ENCODE results near the gene CEP78.

Gene CEP78

DNA sequence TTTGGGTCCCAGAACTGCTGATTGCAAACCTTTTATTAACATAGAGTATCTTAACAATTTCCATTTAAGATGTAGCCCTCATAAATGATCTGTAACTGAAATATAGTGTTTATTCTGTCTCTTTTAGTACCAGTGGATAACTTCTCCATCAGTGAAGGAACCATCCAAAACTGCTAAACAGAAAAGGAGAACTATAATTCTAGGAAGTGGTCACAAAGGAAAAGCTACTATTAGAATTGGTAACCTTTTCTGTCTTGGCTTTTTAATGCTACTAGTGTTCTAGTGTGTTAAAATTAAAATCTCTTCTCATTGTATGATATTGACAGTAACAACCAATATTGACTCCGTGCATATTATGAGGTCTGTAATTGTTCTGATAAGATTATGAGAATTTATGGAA, 12.8 kb downstream of the CEP78 start:
- Mint-ChIP-seq H3K4me3 (no peak overlapping the region), H3K27ac (no peak overlapping the region), H3K9me3 (no peaks in the 10 kb centered on the region), H3K27me3 (ENCODE audit: low read depth, poor library complexity) (no peaks in the 10 kb centered on the region), H3K36me3 (ENCODE audit: low read depth) (peaks cover 59% of the 10 kb centered on the region), H3K4me1 (no peaks in the 10 kb centered on the region)
- no peak for DNase-seq
- TF ChIP-seq, protein P1, sequence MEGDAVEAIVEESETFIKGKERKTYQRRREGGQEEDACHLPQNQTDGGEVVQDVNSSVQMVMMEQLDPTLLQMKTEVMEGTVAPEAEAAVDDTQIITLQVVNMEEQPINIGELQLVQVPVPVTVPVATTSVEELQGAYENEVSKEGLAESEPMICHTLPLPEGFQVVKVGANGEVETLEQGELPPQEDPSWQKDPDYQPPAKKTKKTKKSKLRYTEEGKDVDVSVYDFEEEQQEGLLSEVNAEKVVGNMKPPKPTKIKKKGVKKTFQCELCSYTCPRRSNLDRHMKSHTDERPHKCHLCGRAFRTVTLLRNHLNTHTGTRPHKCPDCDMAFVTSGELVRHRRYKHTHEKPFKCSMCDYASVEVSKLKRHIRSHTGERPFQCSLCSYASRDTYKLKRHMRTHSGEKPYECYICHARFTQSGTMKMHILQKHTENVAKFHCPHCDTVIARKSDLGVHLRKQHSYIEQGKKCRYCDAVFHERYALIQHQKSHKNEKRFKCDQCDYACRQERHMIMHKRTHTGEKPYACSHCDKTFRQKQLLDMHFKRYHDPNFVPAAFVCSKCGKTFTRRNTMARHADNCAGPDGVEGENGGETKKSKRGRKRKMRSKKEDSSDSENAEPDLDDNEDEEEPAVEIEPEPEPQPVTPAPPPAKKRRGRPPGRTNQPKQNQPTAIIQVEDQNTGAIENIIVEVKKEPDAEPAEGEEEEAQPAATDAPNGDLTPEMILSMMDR (IDR thresholded peaks at IDR 0.05), result no peak

DNA sequence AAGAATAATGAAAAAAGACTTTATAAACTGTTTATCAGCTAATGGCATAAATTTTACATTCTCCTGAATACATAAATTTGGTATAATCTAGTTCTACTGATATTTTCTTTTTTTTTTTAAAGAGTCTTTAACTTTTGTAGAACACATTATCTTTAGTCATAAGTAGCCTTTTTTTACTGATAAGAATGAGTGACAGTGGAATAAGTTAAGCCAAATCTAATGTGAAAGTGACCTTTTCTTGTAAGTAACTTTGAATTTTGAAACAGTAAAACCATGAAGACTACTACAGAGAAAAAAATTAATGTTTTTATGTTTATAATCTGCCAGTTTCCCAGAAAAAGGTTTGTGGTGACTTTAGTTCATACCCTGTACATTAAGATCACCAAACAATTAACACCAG, 13.7 kb downstream of the CEP78 start:
- Mint-ChIP-seq H3K9me3 (no peaks in the 10 kb centered on the region), H3K36me3 (ENCODE audit: low read depth) (peaks cover 62% of the 10 kb centered on the region), H3K27me3 (ENCODE audit: low read depth, poor library complexity) (no peaks in the 10 kb centered on the region), H3K4me3 (no peak overlapping the region), H3K27ac (no peak overlapping the region), H3K4me1 (no peaks in the 10 kb centered on the region)
- TF ChIP-seq, protein P1 (IDR thresholded peaks at IDR 0.05), result no peak
- DNase-seq, result no peak

DNA sequence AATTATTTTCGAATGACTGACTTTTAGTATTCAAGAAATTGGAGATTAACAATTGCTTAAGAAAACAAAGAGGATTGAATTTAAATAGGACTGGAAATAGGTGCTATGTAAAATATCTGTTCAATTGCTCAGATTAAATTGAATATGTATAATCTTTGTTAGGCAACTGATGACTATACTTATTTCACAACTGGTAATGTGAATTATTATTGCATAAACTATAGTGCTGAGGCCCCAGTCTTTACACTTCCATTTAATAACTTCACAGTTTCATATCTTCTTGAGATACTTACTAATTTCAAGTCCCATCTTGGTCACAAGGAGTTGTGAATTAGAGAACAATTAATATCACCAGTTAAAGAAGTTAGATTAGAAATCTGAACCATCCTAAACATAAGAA, 16.7 kb downstream of the CEP78 start:
- H3K27me3 Mint-ChIP-seq (ENCODE audit: low read depth, poor library complexity), result no peaks in the 10 kb centered on the region
- no peaks in the 10 kb centered on the region for H3K9me3 Mint-ChIP-seq
- no peak for DNase-seq
- TF ChIP-seq, protein P1 (IDR thresholded peaks at IDR 0.05), result no peak
- H3K4me3 Mint-ChIP-seq, result no peak overlapping the region
- H3K36me3 Mint-ChIP-seq (ENCODE audit: low read depth), result peaks cover 59% of the 10 kb centered on the region
- H3K4me1 Mint-ChIP-seq, result no peaks in the 10 kb centered on the region
- H3K27ac Mint-ChIP-seq, result no peak overlapping the region

GRCh38 chr9:78253285-78253684, 17.4 kb downstream of the CEP78 start:
- H3K9me3 Mint-ChIP-seq, result no peaks in the 10 kb centered on the region

GRCh38 chr9:78261403-78262001, 25.6 kb downstream of the CEP78 start:
- no peak for DNase-seq
- H3K4me1 Mint-ChIP-seq, result no peaks in the 10 kb centered on the region
- no peaks in the 10 kb centered on the region for H3K27me3 Mint-ChIP-seq (ENCODE audit: low read depth, poor library complexity)
- H3K9me3 Mint-ChIP-seq, result no peaks in the 10 kb centered on the region
- TF ChIP-seq, protein P1 (IDR thresholded peaks at IDR 0.05), result peak; percentile 74
- H3K36me3 Mint-ChIP-seq (ENCODE audit: low read depth), result peaks cover 47% of the 10 kb centered on the region
- H3K4me3 Mint-ChIP-seq, result no peak overlapping the region
- no peak overlapping the region for H3K27ac Mint-ChIP-seq

More at GRCh38 chr9:78253285-78253684, 17.4 kb downstream of the CEP78 start:
- TF ChIP-seq, protein P1 (IDR thresholded peaks at IDR 0.05), result no peak
- DNase-seq, result no peak
- Mint-ChIP-seq H3K27me3 (ENCODE audit: low read depth, poor library complexity) (no peaks in the 10 kb centered on the region), H3K36me3 (ENCODE audit: low read depth) (peaks cover 53% of the 10 kb centered on the region), H3K4me3 (no peak overlapping the region), H3K27ac (no peak overlapping the region), H3K4me1 (no peaks in the 10 kb centered on the region)

GRCh38 chr9:78262655-78263054, 26.8 kb downstream of the CEP78 start:
- Mint-ChIP-seq H3K4me3 (no peak overlapping the region), H3K36me3 (ENCODE audit: low read depth) (peaks cover 45% of the 10 kb centered on the region), H3K27me3 (ENCODE audit: low read depth, poor library complexity) (no peaks in the 10 kb centered on the region), H3K4me1 (no peaks in the 10 kb centered on the region), H3K9me3 (no peaks in the 10 kb centered on the region), H3K27ac (no peak overlapping the region)
- TF ChIP-seq, protein P1 (IDR thresholded peaks at IDR 0.05), result no peak
- no peak for DNase-seq

Data from nephron progenitor cell (in vitro differentiated cells).